HepG2 (cell line): Measurements from ENCODE around the gene ABCC3. TPM values are rescaled to one million over a fixed set of nuclear protein-coding genes. Genes with fewer than 3 reads are reported as not detected.

ENCODE experiments used
- ARID2 ChIP-seq: sonication (generic); formaldehyde crosslinking; IDR thresholded peaks from 2 replicates; pipeline ENCODE4 v1.8.1; 2022; ENCODE audit warnings: mild to moderate bottlenecking, missing genetic modification reagents, borderline replicate concordance
- BORCS8-MEF2B ChIP-seq: sonication (generic); formaldehyde crosslinking; IDR thresholded peaks from 2 replicates; pipeline ENCODE4 v1.8.0; 2022; ENCODE audit warnings: mild to moderate bottlenecking, missing genetic modification reagents
- ESRRA ChIP-seq: sonication (generic); formaldehyde crosslinking; IDR thresholded peaks from 2 replicates; pipeline ENCODE4 v1.5.1; 2020; ENCODE audit warnings: mild to moderate bottlenecking, low read depth, missing genetic modification reagents
- FOXO4 ChIP-seq: sonication (generic); formaldehyde crosslinking; conservative IDR thresholded peaks from 2 replicates; pipeline ENCODE4 v1.8.1; 2023; ENCODE audit warnings: missing genetic modification reagents
- HMGA1 ChIP-seq: sonication (generic); formaldehyde crosslinking; conservative IDR thresholded peaks from 2 replicates; pipeline ENCODE4 v1.4.0; 2020; ENCODE audit warnings: missing genetic modification reagents
- NBN ChIP-seq: fragments of 450-650 bp; conservative IDR thresholded peaks from 2 replicates; pipeline ENCODE4 v1.6.1; 2017
- NFIB ChIP-seq: sonication (generic); formaldehyde crosslinking; IDR thresholded peaks from 2 replicates; pipeline ENCODE4 v1.9.0; 2021; ENCODE audit warnings: missing genetic modification reagents, mild to moderate bottlenecking, borderline replicate concordance
- NFKB2 ChIP-seq: sonication (generic); formaldehyde crosslinking; IDR thresholded peaks from 2 replicates; pipeline ENCODE4 v1.4.0; 2020; ENCODE audit warnings: missing genetic modification reagents, borderline replicate concordance
- PTBP1 ChIP-seq: fragments of 200-400 bp; formaldehyde crosslinking; IDR thresholded peaks from 2 replicates; pipeline ENCODE4 v1.6.1; 2018; ENCODE audit warnings: low read length, low read depth; ENCODE audit not compliant: poor library complexity, severe bottlenecking
- SATB2 ChIP-seq: sonication (generic); formaldehyde crosslinking; IDR thresholded peaks from 2 replicates; pipeline ENCODE4 v1.5.0; 2020; ENCODE audit warnings: missing genetic modification reagents
- YY1 ChIP-seq: IDR thresholded peaks from 2 replicates; pipeline ENCODE4 v1.6.1; 2011; ENCODE audit warnings: low read length, low read depth, moderate library complexity, mild to moderate bottlenecking; ENCODE audit not compliant: insufficient read depth, insufficient replicate concordance
- ZNF296 ChIP-seq: sonication (generic); formaldehyde crosslinking; conservative IDR thresholded peaks from 2 replicates; pipeline ENCODE4 v1.5.0; 2020; ENCODE audit warnings: mild to moderate bottlenecking, missing genetic modification reagents
- ZNF407 ChIP-seq: sonication (generic); formaldehyde crosslinking; IDR thresholded peaks from one replicate; pipeline ENCODE4 v1.5.1; 2020; ENCODE audit warnings: mild to moderate bottlenecking, missing genetic modification reagents; ENCODE audit errors: not compliant biosample characterization
- ZNF468 ChIP-seq: sonication (generic); formaldehyde crosslinking; IDR thresholded peaks from 2 replicates; pipeline ENCODE4 v1.8.0; 2022; ENCODE audit warnings: mild to moderate bottlenecking, moderate library complexity, missing genetic modification reagents
- ZNF788 ChIP-seq: sonication (generic); formaldehyde crosslinking; IDR thresholded peaks from 2 replicates; pipeline ENCODE4 v1.5.0; 2020; ENCODE audit warnings: mild to moderate bottlenecking, missing genetic modification reagents, borderline replicate concordance
- ZNF790 ChIP-seq: sonication (generic); formaldehyde crosslinking; IDR thresholded peaks from 2 replicates; pipeline ENCODE4 v1.8.0; 2022; ENCODE audit warnings: missing genetic modification reagents, mild to moderate bottlenecking, borderline replicate concordance
- ZNF800 ChIP-seq: sonication (generic); formaldehyde crosslinking; IDR thresholded peaks from 2 replicates; pipeline ENCODE4 v1.4.0; 2020; ENCODE audit warnings: missing genetic modification reagents
- polyA plus RNA-seq, 8 experiments: library from polyadenylated mRNA; depleted of rRNA in 3 of 8; stranded (reverse) in 7 of 8; unstranded in 1 of 8; fragments of >200 nt; fragmentation: Illumina TruSeq in 4 of 8; extraction: Trizol in 4 of 8; gene quantifications; 2 replicates each; pipeline versions ENCODE4 v1.2.1 to v1.2.3, GENCODE V29; 2011 to 2016; ENCODE audit warnings: low read depth in 4 of 8, missing spikeins in 1 of 8, mixed read lengths in 1 of 8; ENCODE audit not compliant: insufficient read depth in 1 of 8
- total RNA-seq, 5 experiments: library from RNA; depleted of rRNA; stranded (reverse); fragments of >200 nt; fragmentation: Illumina TruSeq; extraction: Trizol; gene quantifications; 2 replicates each; pipeline ENCODE4 v1.2.3, GENCODE V29; 2016; ENCODE audit warnings: low read depth in 1 of 5

The ABCC3 gene
- total and polyA plus RNA-seq, 2 of the 13 experiments (the other 11 are each of a cell fraction or from before 2014, with no cell fraction given), result 25.2 to 50.7 TPM

- TF ChIP-seq FOXO4 (no peak), NBN (no peak), ZNF407 (CRISPR knock-in tag) (no peak), NFKB2 (CRISPR knock-in tag) (peak; percentile 42; the same call in 1 of the 2 replicates), BORCS8-MEF2B (CRISPR knock-in tag) (no peak; the same call in 1 of the 2 replicates), SATB2 (CRISPR knock-in tag) (0 out of 2 replicates have a peak, but pooled peaks have one; percentile 23), YY1 (peak; percentile 54), ARID2 (CRISPR knock-in tag) (no peak), ESRRA (peak; percentile 94), NFIB (CRISPR knock-in tag) (no peak), PTBP1 (no peak), ZNF800 (peak; percentile 65; the same call in 1 of the 2 replicates), HMGA1 (CRISPR knock-in tag) (no peak), ZNF788 (peak; percentile 62; the same call in 1 of the 2 replicates), ZNF468 (CRISPR knock-in tag) (0 out of 2 replicates have a peak, but pooled peaks have one; percentile 16), ZNF296 (CRISPR knock-in tag) (no peak), ZNF790 (CRISPR knock-in tag) (no peak)
Observed at GRCh38 chr17:50686494-50687199, 52.0 kb downstream of the ABCC3 start (continued).
